Stimulated activated CD4-positive, alpha-beta T cell treated with anti-CD3 and anti-CD28 coated beads, Interleukin-1b, Interleukin-23, amount 100 ng/mL, for 1 hour (primary cell): ENCODE data around the gene CENPT.
"Not testable (repeated sequence)": the region's sequence is repeated elsewhere in the genome, so short reads cannot be mapped to it uniquely, and the experiment has no call there.

Source experiments
- DNase-seq, 2 donors: peaks; one replicate each; pipeline ENCODE4 v3.0.0-alpha.2; 2020; ENCODE audit warnings: low read depth in 2 of 2

Gene CENPT

GRCh38 chr16:67874372-67874771 lies 26.9 kb upstream of the CENPT start:
- DNase-seq, result no peak

- no peak for DNase-seq
Measured at GRCh38 chr16:67873435-67874370, 26.2 kb upstream of the CENPT start.

GRCh38 chr16:67872631-67873434 lies 25.3 kb upstream of the CENPT start, which contains the start of gene EDC4:
TSS of gene EDC4 (plus strand) at chr16:67873052. CDS start at chr16:67873262, 210 bp downstream.
- DNase-seq, result peak; percentile 69 to 84

- no peak for DNase-seq
Measured at GRCh38 chr16:67872131-67872630, 24.7 kb upstream of the CENPT start.

- DNase-seq, result no peak
Measured at GRCh38 chr16:67871256-67871655, 23.8 kb upstream of the CENPT start.

- no peak for DNase-seq
Measured at GRCh38 chr16:67869653-67870052, 22.2 kb upstream of the CENPT start.

- no peak for DNase-seq
Measured at GRCh38 chr16:67868290-67868689, 20.8 kb upstream of the CENPT start.

GRCh38 chr16:67865318-67865717 lies 17.8 kb upstream of the CENPT start:
- DNase-seq, result no peak

GRCh38 chr16:67864594-67864993 lies 17.1 kb upstream of the CENPT start:
- no peak for DNase-seq

GRCh38 chr16:67864044-67864443 lies 16.6 kb upstream of the CENPT start:
- DNase-seq, result not testable (repeated sequence)

GRCh38 chr16:67862623-67863583 lies 15.4 kb upstream of the CENPT start:
- DNase-seq, result no peak

GRCh38 chr16:67861877-67862276 lies 14.4 kb upstream of the CENPT start:
- no peak for DNase-seq

GRCh38 chr16:67860589-67861398 lies 13.3 kb upstream of the CENPT start:
- DNase-seq, result no peak

GRCh38 chr16:67858500-67858899 lies 11.0 kb upstream of the CENPT start:
- DNase-seq, result no peak

- DNase-seq, result no peak
Measured at GRCh38 chr16:67857547-67858233, 10.2 kb upstream of the CENPT start.

- DNase-seq, result no peak
Measured at GRCh38 chr16:67856927-67857546, 9.5 kb upstream of the CENPT start.

- DNase-seq, result no peak
Measured at GRCh38 chr16:67855789-67856188, 8.3 kb upstream of the CENPT start.

- no peak for DNase-seq
Measured at GRCh38 chr16:67853670-67854069, 6.2 kb upstream of the CENPT start.

GRCh38 chr16:67848118-67848517 lies 625 bp upstream of the CENPT start:
- no peak for DNase-seq
